Testis (tissue), 2 donors: ENCODE measurements around the gene DDX4.
"Not testable (repeated sequence)": the region's sequence is repeated elsewhere in the genome, so short reads cannot be mapped to it uniquely, and the experiment has no call there.

Experiments used
- CTCF ChIP-seq, 3 experiments: fragments of 450-650 bp in 2 of 3; fragments of 200-600 bp in 1 of 3; sonication (generic) in 1 of 3; IDR thresholded peaks; one replicate each; pipeline ENCODE4 v1.5.1; 2016 to 2019; ENCODE audit warnings: antibody characterized with exemption in 3 of 3, mild to moderate bottlenecking in 2 of 3, moderate library complexity in 1 of 3
- POLR2A ChIP-seq: fragments of 450-650 bp; IDR thresholded peaks from one replicate; pipeline ENCODE4 v1.6.1; 2017; ENCODE audit warnings: antibody characterized with exemption, mild to moderate bottlenecking, moderate library complexity

GRCh38 chr5:55719026-55719425, 18.8 kb upstream of the DDX4 start:
- TF ChIP-seq CTCF (IDR thresholded peaks at IDR 0.05); POLR2A: not testable (repeated sequence)
